ENCODE data around the gene PTPN2.

DNA sequence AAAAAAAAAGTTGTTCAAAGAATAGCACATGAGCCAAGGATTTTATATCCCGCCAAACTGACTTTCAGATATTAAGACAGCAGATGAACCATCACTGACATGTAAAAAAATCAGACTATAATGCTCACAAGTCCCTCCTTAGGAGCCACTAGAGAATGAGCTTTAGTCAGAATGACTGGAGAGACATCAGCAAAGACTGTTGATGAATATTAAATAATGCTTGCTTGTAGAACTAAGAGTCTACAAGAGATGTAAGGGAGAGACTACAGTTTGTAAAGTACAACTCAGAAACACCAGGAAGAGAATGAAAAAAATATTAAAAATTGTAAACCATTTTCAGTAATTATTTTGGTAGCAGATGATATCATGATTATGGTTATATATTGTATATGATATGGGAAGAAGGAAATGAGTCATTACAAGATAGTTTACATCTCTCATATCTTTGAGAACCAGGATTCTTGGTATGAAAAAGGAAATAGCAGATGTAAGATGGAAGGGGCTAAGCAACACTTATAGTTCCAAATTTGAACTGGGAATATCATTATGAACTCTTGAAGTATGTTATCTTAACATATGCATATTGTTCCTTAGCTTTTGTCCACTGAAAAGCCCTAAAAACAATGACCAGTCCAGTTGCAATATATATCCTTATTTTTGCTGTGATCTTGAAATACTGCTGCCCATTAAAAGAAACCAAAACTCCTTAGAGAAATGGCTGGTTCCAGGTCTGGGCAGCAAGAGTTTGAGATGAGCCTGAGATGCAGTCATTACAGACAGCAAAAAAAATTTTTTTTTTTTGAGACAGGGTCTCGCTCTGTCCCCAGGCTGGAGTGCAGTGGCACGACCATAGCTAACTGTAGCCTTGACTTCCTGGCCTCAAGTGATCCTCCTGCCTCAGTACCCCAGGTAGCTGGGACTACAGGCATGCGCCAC is 55.7 kb downstream of the PTPN2 start:
- TF ChIP-seq, protein P1, sequence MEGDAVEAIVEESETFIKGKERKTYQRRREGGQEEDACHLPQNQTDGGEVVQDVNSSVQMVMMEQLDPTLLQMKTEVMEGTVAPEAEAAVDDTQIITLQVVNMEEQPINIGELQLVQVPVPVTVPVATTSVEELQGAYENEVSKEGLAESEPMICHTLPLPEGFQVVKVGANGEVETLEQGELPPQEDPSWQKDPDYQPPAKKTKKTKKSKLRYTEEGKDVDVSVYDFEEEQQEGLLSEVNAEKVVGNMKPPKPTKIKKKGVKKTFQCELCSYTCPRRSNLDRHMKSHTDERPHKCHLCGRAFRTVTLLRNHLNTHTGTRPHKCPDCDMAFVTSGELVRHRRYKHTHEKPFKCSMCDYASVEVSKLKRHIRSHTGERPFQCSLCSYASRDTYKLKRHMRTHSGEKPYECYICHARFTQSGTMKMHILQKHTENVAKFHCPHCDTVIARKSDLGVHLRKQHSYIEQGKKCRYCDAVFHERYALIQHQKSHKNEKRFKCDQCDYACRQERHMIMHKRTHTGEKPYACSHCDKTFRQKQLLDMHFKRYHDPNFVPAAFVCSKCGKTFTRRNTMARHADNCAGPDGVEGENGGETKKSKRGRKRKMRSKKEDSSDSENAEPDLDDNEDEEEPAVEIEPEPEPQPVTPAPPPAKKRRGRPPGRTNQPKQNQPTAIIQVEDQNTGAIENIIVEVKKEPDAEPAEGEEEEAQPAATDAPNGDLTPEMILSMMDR (IDR thresholded peaks at IDR 0.05), result no peak
- no peak for TF ChIP-seq POLR2A (IDR thresholded peaks at IDR 0.05)
